ACHN (cell line): Measurements from ENCODE around the gene ARID1B.

Experiments
- DNase-seq: peaks from one replicate; pipeline ENCODE4 v3.0.0-alpha.2; 2015
- in situ Hi-C: cut with HindIII; loops from 2 replicates; pipeline ENCODE4 v1.10.0; 2017; ENCODE audit warnings: low sequenced_read_pairs, low pct_ligation_motif_present, low pct_unique_long_range_greater_than_20kb

The ARID1B gene

GRCh38 chr6:157217894-157218370, 440.8 kb downstream of the ARID1B start:
- no peak for DNase-seq
- in situ Hi-C loops: no loop called here

- no peak for DNase-seq
- in situ Hi-C loops: no loop called here
These were observed 441.4 kb downstream of the ARID1B start for GRCh38 chr6:157218371-157219198.

- in situ Hi-C loops: no loop called here
- peak; percentile 31 for DNase-seq
These were observed 442.3 kb downstream of the ARID1B start for GRCh38 chr6:157219201-157220200.

- DNase-seq: no peak
- in situ Hi-C loops: no loop called here
These were observed 443.3 kb downstream of the ARID1B start for GRCh38 chr6:157220485-157220884.

GRCh38 chr6:157221049-157221816, 444.1 kb downstream of the ARID1B start:
- in situ Hi-C loops: no loop called here

GRCh38 chr6:157221817-157222175, 444.6 kb downstream of the ARID1B start:
- in situ Hi-C loops: no loop called here
- no peak for DNase-seq

More at GRCh38 chr6:157221049-157221816, 444.1 kb downstream of the ARID1B start:
- DNase-seq: peak; percentile 74

- in situ Hi-C loops: no loop called here
- DNase-seq: no peak
These were observed 445.2 kb downstream of the ARID1B start for GRCh38 chr6:157222201-157222981.

GRCh38 chr6:157223021-157223430, 445.8 kb downstream of the ARID1B start:
- in situ Hi-C loops: no loop called here
- DNase-seq: no peak

GRCh38 chr6:157223511-157223910, 446.3 kb downstream of the ARID1B start:
- in situ Hi-C loops: no loop called here
- no peak for DNase-seq

- in situ Hi-C loops: no loop called here
- DNase-seq: no peak
These were observed 447.2 kb downstream of the ARID1B start for GRCh38 chr6:157224178-157224950.

GRCh38 chr6:157224951-157225574, 447.9 kb downstream of the ARID1B start:
- in situ Hi-C loops: no loop called here
- no peak for DNase-seq

- no peak for DNase-seq
- in situ Hi-C loops: no loop called here
These were observed 448.4 kb downstream of the ARID1B start for GRCh38 chr6:157225575-157225995.

GRCh38 chr6:157226026-157226625, 448.9 kb downstream of the ARID1B start:
- DNase-seq: no peak
- in situ Hi-C loops: no loop called here

GRCh38 chr6:157226761-157227160, 449.6 kb downstream of the ARID1B start:
- DNase-seq: no peak
- in situ Hi-C loops: no loop called here

GRCh38 chr6:157227202-157228166, 450.3 kb downstream of the ARID1B start:
- in situ Hi-C loops: no loop called here
- DNase-seq: peak; percentile 10
